ENCODE measurements around the gene GALNT9.

- TF ChIP-seq POLR2A (IDR thresholded peaks at IDR 0.05) (no peak), EP300 (IDR thresholded peaks at IDR 0.05) (no peak)
- TF ChIP-seq, protein P1, sequence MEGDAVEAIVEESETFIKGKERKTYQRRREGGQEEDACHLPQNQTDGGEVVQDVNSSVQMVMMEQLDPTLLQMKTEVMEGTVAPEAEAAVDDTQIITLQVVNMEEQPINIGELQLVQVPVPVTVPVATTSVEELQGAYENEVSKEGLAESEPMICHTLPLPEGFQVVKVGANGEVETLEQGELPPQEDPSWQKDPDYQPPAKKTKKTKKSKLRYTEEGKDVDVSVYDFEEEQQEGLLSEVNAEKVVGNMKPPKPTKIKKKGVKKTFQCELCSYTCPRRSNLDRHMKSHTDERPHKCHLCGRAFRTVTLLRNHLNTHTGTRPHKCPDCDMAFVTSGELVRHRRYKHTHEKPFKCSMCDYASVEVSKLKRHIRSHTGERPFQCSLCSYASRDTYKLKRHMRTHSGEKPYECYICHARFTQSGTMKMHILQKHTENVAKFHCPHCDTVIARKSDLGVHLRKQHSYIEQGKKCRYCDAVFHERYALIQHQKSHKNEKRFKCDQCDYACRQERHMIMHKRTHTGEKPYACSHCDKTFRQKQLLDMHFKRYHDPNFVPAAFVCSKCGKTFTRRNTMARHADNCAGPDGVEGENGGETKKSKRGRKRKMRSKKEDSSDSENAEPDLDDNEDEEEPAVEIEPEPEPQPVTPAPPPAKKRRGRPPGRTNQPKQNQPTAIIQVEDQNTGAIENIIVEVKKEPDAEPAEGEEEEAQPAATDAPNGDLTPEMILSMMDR (IDR thresholded peaks at IDR 0.05), result no peak
Measured at GRCh38 chr12:132157733-132158409, 171.5 kb downstream of the GALNT9 start.
